Measurements from ENCODE around the gene APOF.

DNA sequence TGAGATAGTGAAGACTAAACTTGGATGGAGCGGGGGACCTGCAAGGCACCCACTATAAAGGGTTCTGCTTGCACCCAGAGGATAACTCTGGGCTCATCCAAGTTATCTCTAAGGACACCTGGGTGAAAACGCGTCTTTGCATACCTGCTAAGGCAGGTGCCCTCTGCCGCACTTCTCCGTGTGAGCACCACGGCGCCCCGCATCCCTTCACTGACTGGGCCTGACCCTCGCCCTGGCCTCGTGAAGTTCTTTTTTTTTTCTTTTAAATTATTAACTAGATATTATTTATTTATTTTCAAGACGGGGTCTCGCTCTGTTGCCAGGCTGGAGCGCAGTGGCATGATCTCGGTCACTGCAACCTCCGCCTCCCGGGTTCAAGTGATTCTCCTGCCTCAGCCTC lies 20.0 kb upstream of the APOF start:
- TF ChIP-seq, protein P1, sequence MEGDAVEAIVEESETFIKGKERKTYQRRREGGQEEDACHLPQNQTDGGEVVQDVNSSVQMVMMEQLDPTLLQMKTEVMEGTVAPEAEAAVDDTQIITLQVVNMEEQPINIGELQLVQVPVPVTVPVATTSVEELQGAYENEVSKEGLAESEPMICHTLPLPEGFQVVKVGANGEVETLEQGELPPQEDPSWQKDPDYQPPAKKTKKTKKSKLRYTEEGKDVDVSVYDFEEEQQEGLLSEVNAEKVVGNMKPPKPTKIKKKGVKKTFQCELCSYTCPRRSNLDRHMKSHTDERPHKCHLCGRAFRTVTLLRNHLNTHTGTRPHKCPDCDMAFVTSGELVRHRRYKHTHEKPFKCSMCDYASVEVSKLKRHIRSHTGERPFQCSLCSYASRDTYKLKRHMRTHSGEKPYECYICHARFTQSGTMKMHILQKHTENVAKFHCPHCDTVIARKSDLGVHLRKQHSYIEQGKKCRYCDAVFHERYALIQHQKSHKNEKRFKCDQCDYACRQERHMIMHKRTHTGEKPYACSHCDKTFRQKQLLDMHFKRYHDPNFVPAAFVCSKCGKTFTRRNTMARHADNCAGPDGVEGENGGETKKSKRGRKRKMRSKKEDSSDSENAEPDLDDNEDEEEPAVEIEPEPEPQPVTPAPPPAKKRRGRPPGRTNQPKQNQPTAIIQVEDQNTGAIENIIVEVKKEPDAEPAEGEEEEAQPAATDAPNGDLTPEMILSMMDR (IDR thresholded peaks at IDR 0.05): no peak
- TF ChIP-seq EP300 (IDR thresholded peaks at IDR 0.05): no peak
- no peak for TF ChIP-seq POLR2A (IDR thresholded peaks at IDR 0.05)

All from tibial nerve (tissue), 4 donors.